ENCODE data around the gene PCBP3. TPM values are rescaled to one million over a fixed set of nuclear protein-coding genes. Genes with fewer than 3 reads are reported as not detected.

Gene PCBP3
- total RNA-seq, 1 donor from 2014 or later = 72.7 TPM

GRCh38 chr21:45636951-45637646 is 6.4 kb upstream of the PCBP3 start:
- no peak overlapping the region for H3K4me3 Mint-ChIP-seq (ENCODE audit: unreplicated experiment)
- H3K36me3 Mint-ChIP-seq (ENCODE audit: unreplicated experiment) = no peaks in the 10 kb centered on the region
- peaks cover 10% of the 10 kb centered on the region for H3K27me3 Mint-ChIP-seq (ENCODE audit: unreplicated experiment)
- H3K27ac Mint-ChIP-seq (ENCODE audit: unreplicated experiment) = no peak overlapping the region
- no peak for TF ChIP-seq CTCF (IDR thresholded peaks at IDR 0.05; ENCODE audit: partially characterized antibody, unreplicated experiment)
- H3K4me1 Mint-ChIP-seq (ENCODE audit: low read depth, unreplicated experiment) = peaks cover 14% of the 10 kb centered on the region
- H3K9me3 Mint-ChIP-seq (ENCODE audit: unreplicated experiment) = no peaks in the 10 kb centered on the region
- no peak for DNase-seq

GRCh38 chr21:45637883-45638282 is 5.6 kb upstream of the PCBP3 start:
- TF ChIP-seq CTCF (IDR thresholded peaks at IDR 0.05; ENCODE audit: partially characterized antibody, unreplicated experiment) = no peak
- Mint-ChIP-seq H3K27me3 (ENCODE audit: unreplicated experiment) (peaks cover 10% of the 10 kb centered on the region), H3K36me3 (ENCODE audit: unreplicated experiment) (no peaks in the 10 kb centered on the region), H3K4me3 (ENCODE audit: unreplicated experiment) (no peak overlapping the region), H3K4me1 (ENCODE audit: low read depth, unreplicated experiment) (peaks cover 14% of the 10 kb centered on the region), H3K9me3 (ENCODE audit: unreplicated experiment) (no peaks in the 10 kb centered on the region), H3K27ac (ENCODE audit: unreplicated experiment) (no peak overlapping the region)
- no peak for DNase-seq

GRCh38 chr21:45638707-45639106 is 4.8 kb upstream of the PCBP3 start:
- TF ChIP-seq CTCF (IDR thresholded peaks at IDR 0.05; ENCODE audit: partially characterized antibody, unreplicated experiment) = no peak
- Mint-ChIP-seq H3K9me3 (ENCODE audit: unreplicated experiment) (no peaks in the 10 kb centered on the region), H3K4me1 (ENCODE audit: low read depth, unreplicated experiment) (peaks cover 14% of the 10 kb centered on the region), H3K27ac (ENCODE audit: unreplicated experiment) (no peak overlapping the region), H3K27me3 (ENCODE audit: unreplicated experiment) (peaks cover 10% of the 10 kb centered on the region), H3K36me3 (ENCODE audit: unreplicated experiment) (no peaks in the 10 kb centered on the region), H3K4me3 (ENCODE audit: unreplicated experiment) (no peak overlapping the region)
- DNase-seq = no peak

- Mint-ChIP-seq H3K9me3 (ENCODE audit: unreplicated experiment) (peaks cover 2% of the 10 kb centered on the region), H3K36me3 (ENCODE audit: unreplicated experiment) (no peaks in the 10 kb centered on the region), H3K4me3 (ENCODE audit: unreplicated experiment) (no peak overlapping the region), H3K4me1 (ENCODE audit: low read depth, unreplicated experiment) (peaks cover 14% of the 10 kb centered on the region), H3K27me3 (ENCODE audit: unreplicated experiment) (peaks cover 12% of the 10 kb centered on the region), H3K27ac (ENCODE audit: unreplicated experiment) (no peak overlapping the region)
- no peak for TF ChIP-seq CTCF (IDR thresholded peaks at IDR 0.05; ENCODE audit: partially characterized antibody, unreplicated experiment)
- no peak for DNase-seq
These were observed 4.1 kb upstream of the PCBP3 start for GRCh38 chr21:45639206-45640000.
